Transverse colon (tissue), 4 donors: Measurements from ENCODE around the gene MEIS3.

Experiments
- CTCF ChIP-seq, 5 experiments: fragments of 200-600 bp in 3 of 5; fragments of 450-650 bp in 2 of 5; sonication (generic) in 3 of 5; IDR thresholded peaks; 1 replicate in 2 of 5; 2 replicates in 3 of 5; pipeline ENCODE4 v1.5.1; 2016 to 2017; ENCODE audit warnings: antibody characterized with exemption in 5 of 5, inconsistent platforms in 3 of 5, mild to moderate bottlenecking in 2 of 5, moderate library complexity in 1 of 5
- POLR2A ChIP-seq: fragments of 450-650 bp; IDR thresholded peaks from one replicate; pipeline ENCODE4 v1.6.1; 2016; ENCODE audit warnings: antibody characterized with exemption, mild to moderate bottlenecking, moderate library complexity
- POLR2AphosphoS5 ChIP-seq, 3 donors: sonication (generic); formaldehyde crosslinking; IDR thresholded peaks; one replicate each; pipeline ENCODE4 v1.6.1; 2016; ENCODE audit warnings: antibody characterized with exemption in 3 of 3

- no peak for TF ChIP-seq CTCF (IDR thresholded peaks at IDR 0.05)
- TF ChIP-seq POLR2A: no peak
- TF ChIP-seq POLR2AphosphoS5 (IDR thresholded peaks at IDR 0.05): no peak
These were observed 41.5 kb downstream of the MEIS3 start for GRCh38 chr19:47377801-47378200.
